T-cell (primary cell): ENCODE measurements around the gene SERPINA6. TPM values are rescaled to one million over a fixed set of nuclear protein-coding genes. Genes with fewer than 3 reads are reported as not detected.
A peak's percentile ranks its signal among the peaks of the same experiment; 100 is the strongest.

ENCODE experiments used
- ATAC-seq, 4 experiments: fragments of 200-7000 bp in 3 of 4; fragments of 150-1000 bp in 1 of 4; cut with Tn5 transposase; replicated peaks in 1 of 4; 1 replicate in 3 of 4; 2 replicates in 1 of 4; pipeline ENCODE4 v1.10.0; 2021; ENCODE audit warnings: moderate library complexity in 3 of 4, mild to moderate bottlenecking in 2 of 4, moderate number of reproducible peaks in 1 of 4
- CTCF ChIA-PET, 2 donors: fragments of 300-600 bp; sonication (Branson Sonifier 250); formaldehyde crosslinking; loops; one replicate each; lab custom pipeline; 2022; ENCODE audit warnings: antibody characterized with exemption in 2 of 2; lab: Charles Lee
- POLR2A ChIA-PET, 2 donors: fragments of 300-600 bp; sonication (Branson Sonifier 250); formaldehyde crosslinking; loops; one replicate each; lab custom pipeline; 2022; ENCODE audit warnings: antibody characterized with exemption in 2 of 2; lab: Charles Lee
- DNase-seq, 35 experiments: peaks; one replicate each; pipeline versions ENCODE4 v3.0.0 to v3.0.0-alpha.2; 2013 to 2023
- H3K27ac ChIP-seq: one replicate; pipeline ENCODE4 v1.5.1; 2013; ENCODE audit warnings: low read length
- H3K27me3 ChIP-seq, 2 experiments: replicated peaks in 1 of 2; 1 replicate in 1 of 2; 2 replicates in 1 of 2; pipeline versions ENCODE4 v1.6.1 to v1.7.0; 2013; ENCODE audit warnings: low read length in 1 of 2, mixed read lengths in 1 of 2; ENCODE audit not compliant: control insufficient read depth in 2 of 2, insufficient read depth in 2 of 2; ENCODE audit errors: extremely low read depth in 1 of 2
- H3K36me3 ChIP-seq, 2 donors: 1 replicate in 1 of 2; 2 replicates in 1 of 2; pipeline versions ENCODE4 v1.6.1 to v1.7.0; 2013; ENCODE audit warnings: low read length in 1 of 2; ENCODE audit not compliant: control insufficient read depth in 2 of 2, insufficient read depth in 1 of 2; ENCODE audit errors: extremely low read depth in 1 of 2
- H3K4me1 ChIP-seq, 2 experiments: 1 replicate in 1 of 2; 2 replicates in 1 of 2; pipeline versions ENCODE4 v1.6.1 to v1.7.0; 2013; ENCODE audit warnings: low read length in 2 of 2, mixed read lengths in 1 of 2; ENCODE audit not compliant: insufficient read depth in 2 of 2, control insufficient read depth in 1 of 2; ENCODE audit errors: extremely low read depth in 1 of 2
- H3K4me3 ChIP-seq, 2 donors: 1 replicate in 1 of 2; 2 replicates in 1 of 2; pipeline versions ENCODE4 v1.5.1 to v1.7.0; 2013; ENCODE audit warnings: mild to moderate bottlenecking in 2 of 2, low read length in 1 of 2, moderate library complexity in 1 of 2; ENCODE audit not compliant: control insufficient read depth in 1 of 2; ENCODE audit errors: extremely low read depth in 1 of 2
- H3K9me3 ChIP-seq: 2 replicates; pipeline ENCODE4 v1.7.0; 2013
- H3K27ac Mint-ChIP-seq, 2 donors: one replicate each; pipeline ENCODE4 v1.8.0; 2020 to 2021; ENCODE audit warnings: mild to moderate bottlenecking in 2 of 2, mixed read lengths in 2 of 2
- H3K27me3 Mint-ChIP-seq, 2 donors: one replicate each; pipeline ENCODE4 v1.8.0; 2021 to 2022; ENCODE audit warnings: mixed read lengths in 2 of 2
- H3K36me3 Mint-ChIP-seq: one replicate; pipeline ENCODE4 v1.8.0; 2021; ENCODE audit warnings: mixed read lengths
- H3K4me1 Mint-ChIP-seq, 3 donors: one replicate each; pipeline ENCODE4 v1.8.0; 2020 to 2022; ENCODE audit warnings: mixed read lengths in 3 of 3, mild to moderate bottlenecking in 1 of 3
- H3K4me3 Mint-ChIP-seq, 3 donors: one replicate each; pipeline ENCODE4 v1.8.0; 2020 to 2022; ENCODE audit warnings: mild to moderate bottlenecking in 3 of 3, mixed read lengths in 3 of 3, moderate library complexity in 3 of 3
- H3K9me3 Mint-ChIP-seq, 3 donors: one replicate each; pipeline ENCODE4 v1.8.0; 2020 to 2022; ENCODE audit warnings: mixed read lengths in 3 of 3
- WGBS: methylation state at CpG from one replicate; pipeline ENCODE4 v1.1.5; 2013; ENCODE audit warnings: missing lambda C conversion rate; ENCODE audit not compliant: insufficient coverage; 5-methylcytosine and 5-hydroxymethylcytosine counted together
- total RNA-seq, 35 experiments: library from RNA in 6 of 35; stranded (reverse) in 6 of 35; fragments of 120-200 nt in 1 of 35; gene quantifications; one replicate each; pipeline versions ENCODE4 v1.2.1 to v1.2.4 and lab custom pipeline; 2013 to 2026

SERPINA6 gene
- total RNA-seq, 5 donors from 2014 or later (not counting 1 experiment from before 2014, with no cell fraction given) = not detected

DNA sequence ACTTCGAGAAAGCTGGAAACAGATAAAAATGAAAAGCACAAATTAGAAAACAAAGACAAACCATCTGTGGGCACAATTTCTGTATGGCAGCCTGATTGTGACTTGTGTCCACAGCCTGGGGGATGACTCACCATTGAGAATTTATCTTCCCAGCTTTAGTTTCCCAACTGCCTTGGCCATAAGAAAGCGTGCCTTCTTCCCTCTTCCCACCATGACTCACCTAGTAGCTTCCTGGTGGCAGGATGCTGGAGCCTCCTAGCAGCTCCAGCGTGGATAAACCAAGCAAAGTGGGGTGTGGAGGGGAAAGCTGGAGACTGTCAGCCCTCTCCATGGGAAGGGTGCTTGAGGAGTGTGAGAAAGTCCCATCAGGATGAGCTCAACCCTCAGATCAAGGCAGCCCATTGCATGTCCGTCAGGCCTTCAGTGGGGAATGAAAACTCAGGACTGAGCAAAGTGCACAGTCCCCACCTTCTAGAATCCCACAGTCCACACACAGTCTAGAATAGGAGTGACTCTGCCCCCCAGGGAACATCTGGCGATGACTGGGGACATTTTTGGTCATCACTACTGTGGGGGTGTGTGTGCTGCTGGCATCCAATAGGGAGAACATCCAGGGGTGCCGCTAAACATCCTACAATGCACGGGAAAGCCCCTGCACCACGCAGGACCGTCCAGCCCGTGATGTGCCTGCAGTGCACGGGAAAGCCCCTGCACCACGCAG lies 22.4 kb upstream of the SERPINA6 start:
- Histone ChIP-seq H3K36me3 (no peaks in the 10 kb centered on the region), H3K4me3 (no peak overlapping the region), H3K4me1 (peaks cover 0 to 3% of the 10 kb centered on the region in 2 experiments), H3K27me3 (peaks cover 0 to 4% of the 10 kb centered on the region in 2 experiments), H3K9me3 (no peaks in the 10 kb centered on the region), H3K27ac (peak overlapping the region; percentile 48)
- no peak overlapping the region for H3K27ac Mint-ChIP-seq
- H3K4me3 Mint-ChIP-seq = no peak overlapping the region
- WGBS = 69% methylated on average over 7 of the region's 12 CpGs
- no peaks in the 10 kb centered on the region for H3K36me3 Mint-ChIP-seq
- ATAC-seq (peak in 1 of 4 experiments; percentile 71), DNase-seq (peak in 2 of 35 experiments; percentile 8 to 28)
- peaks cover 0 to 13% (median 0%) of the 10 kb centered on the region in 3 donors for H3K9me3 Mint-ChIP-seq
- H3K27me3 Mint-ChIP-seq = peaks cover 17 to 21% of the 10 kb centered on the region in 2 donors
- POLR2A ChIA-PET = no interaction called here
- CTCF ChIA-PET = no interaction called here
- H3K4me1 Mint-ChIP-seq = peaks cover 0 to 12% (median 3%) of the 10 kb centered on the region in 3 donors

- CTCF ChIA-PET = no interaction called here
- H3K36me3 Mint-ChIP-seq = no peaks in the 10 kb centered on the region
- peaks cover 0 to 12% (median 3%) of the 10 kb centered on the region in 3 donors for H3K4me1 Mint-ChIP-seq
- no peaks in the 10 kb centered on the region for H3K36me3 ChIP-seq
- peaks cover 20 to 24% of the 10 kb centered on the region in 2 donors for H3K27me3 Mint-ChIP-seq
- no peak overlapping the region for H3K27ac ChIP-seq
- H3K9me3 ChIP-seq = no peaks in the 10 kb centered on the region
- peaks cover 0 to 15% (median 0%) of the 10 kb centered on the region in 3 donors for H3K9me3 Mint-ChIP-seq
- 80% methylated on average over 2 of the region's 3 CpGs for WGBS
- peaks cover 0 to 4% of the 10 kb centered on the region in 2 experiments for H3K27me3 ChIP-seq
- ATAC-seq (no peak), DNase-seq (no peak)
- no peak overlapping the region for H3K4me3 Mint-ChIP-seq
- H3K4me1 ChIP-seq = peaks cover 0 to 3% of the 10 kb centered on the region in 2 experiments
- H3K4me3 ChIP-seq = no peak overlapping the region
- POLR2A ChIA-PET = no interaction called here
- H3K27ac Mint-ChIP-seq = no peak overlapping the region
Observed at GRCh38 chr14:94344389-94344788, 21.3 kb upstream of the SERPINA6 start.

- DNase-seq (no peak), ATAC-seq (no peak)
- no peak overlapping the region for H3K4me3 Mint-ChIP-seq
- ChIA-PET CTCF (no interaction called here), POLR2A (no interaction called here)
- Histone ChIP-seq H3K27ac (no peak overlapping the region), H3K9me3 (no peaks in the 10 kb centered on the region), H3K4me3 (no peak overlapping the region), H3K4me1 (peaks cover 0 to 3% of the 10 kb centered on the region in 2 experiments), H3K27me3 (peaks cover 0 to 4% of the 10 kb centered on the region in 2 experiments), H3K36me3 (no peaks in the 10 kb centered on the region)
- H3K4me1 Mint-ChIP-seq = peaks cover 0 to 12% (median 3%) of the 10 kb centered on the region in 3 donors
- peaks cover 26% of the 10 kb centered on the region in 2 donors for H3K27me3 Mint-ChIP-seq
- 76% methylated on average over 6 of the region's 8 CpGs for WGBS
- no peaks in the 10 kb centered on the region for H3K36me3 Mint-ChIP-seq
- H3K9me3 Mint-ChIP-seq = peaks cover 0 to 15% (median 0%) of the 10 kb centered on the region in 3 donors
- no peak overlapping the region for H3K27ac Mint-ChIP-seq
Observed at GRCh38 chr14:94343238-94344005, 20.3 kb upstream of the SERPINA6 start.

DNA sequence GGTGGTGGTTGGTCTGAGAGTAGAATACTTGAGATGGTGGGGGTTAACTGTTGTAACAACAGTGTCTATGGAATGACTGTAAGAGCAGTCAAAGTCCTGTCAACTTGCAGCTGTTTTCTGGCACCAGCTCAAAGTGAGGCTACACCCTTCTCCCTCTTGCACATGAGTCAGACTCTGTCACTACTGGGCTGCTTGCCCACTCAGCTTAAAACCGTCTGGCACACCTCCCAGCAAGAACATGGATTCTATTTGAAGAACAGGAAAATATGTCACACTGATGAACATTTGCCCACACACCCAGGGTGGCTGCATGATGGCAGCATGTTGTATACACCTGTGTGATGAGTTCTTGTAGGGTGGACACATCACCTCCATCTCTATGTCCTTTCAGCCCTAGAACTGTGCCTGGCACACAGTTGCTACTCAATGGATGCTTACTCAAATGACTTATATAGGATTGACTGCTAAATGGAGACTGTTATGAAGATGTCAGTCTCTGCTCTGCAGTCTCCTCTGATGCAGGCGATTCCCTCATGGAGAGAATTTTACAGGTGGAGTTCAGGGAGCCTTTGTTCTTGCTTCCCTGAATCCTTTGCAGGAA lies 19.3 kb upstream of the SERPINA6 start:
- DNase-seq (no peak), ATAC-seq (no peak)
- POLR2A ChIA-PET = no interaction called here
- Histone ChIP-seq H3K27me3 (peaks cover 0 to 4% of the 10 kb centered on the region in 2 experiments), H3K9me3 (no peaks in the 10 kb centered on the region), H3K4me3 (no peak overlapping the region), H3K27ac (no peak overlapping the region), H3K36me3 (no peaks in the 10 kb centered on the region), H3K4me1 (peaks cover 0 to 3% of the 10 kb centered on the region in 2 experiments)
- no CpG with 5 or more reads among the region's 2 CpGs for WGBS
- Mint-ChIP-seq H3K27me3 (peaks cover 26 to 28% of the 10 kb centered on the region in 2 donors), H3K4me1 (peaks cover 0 to 12% (median 3%) of the 10 kb centered on the region in 3 donors), H3K27ac (no peak overlapping the region), H3K9me3 (peaks cover 0 to 15% (median 0%) of the 10 kb centered on the region in 3 donors), H3K36me3 (no peaks in the 10 kb centered on the region), H3K4me3 (no peak overlapping the region)
- CTCF ChIA-PET = no interaction called here

GRCh38 chr14:94341656-94342333 lies 18.7 kb upstream of the SERPINA6 start:
- Histone ChIP-seq H3K4me3 (no peak overlapping the region), H3K9me3 (no peaks in the 10 kb centered on the region), H3K27me3 (peaks cover 0 to 4% of the 10 kb centered on the region in 2 experiments), H3K36me3 (no peaks in the 10 kb centered on the region), H3K4me1 (peaks cover 0 to 3% of the 10 kb centered on the region in 2 experiments), H3K27ac (no peak overlapping the region)
- Mint-ChIP-seq H3K4me3 (no peak overlapping the region), H3K27me3 (peaks cover 26 to 28% of the 10 kb centered on the region in 2 donors), H3K9me3 (peaks cover 0 to 15% (median 0%) of the 10 kb centered on the region in 3 donors), H3K27ac (no peak overlapping the region), H3K4me1 (peaks cover 0 to 10% (median 3%) of the 10 kb centered on the region in 3 donors), H3K36me3 (no peaks in the 10 kb centered on the region)
- WGBS = 36% methylated on average over 5 of the region's 5 CpGs
- ChIA-PET CTCF (no interaction called here), POLR2A (no interaction called here)
- ATAC-seq (no peak), DNase-seq (no peak)

GRCh38 chr14:94340533-94340932 lies 17.4 kb upstream of the SERPINA6 start:
- no peak for DNase-seq
- no peaks in the 10 kb centered on the region for H3K36me3 Mint-ChIP-seq
- ATAC-seq = no peak
- Histone ChIP-seq H3K4me3 (no peak overlapping the region), H3K9me3 (no peaks in the 10 kb centered on the region), H3K27me3 (peaks cover 0 to 4% of the 10 kb centered on the region in 2 experiments), H3K4me1 (peaks cover 0 to 3% of the 10 kb centered on the region in 2 experiments), H3K27ac (no peak overlapping the region), H3K36me3 (no peaks in the 10 kb centered on the region)
- CTCF ChIA-PET = no interaction called here
- no peak overlapping the region for H3K4me3 Mint-ChIP-seq
- POLR2A ChIA-PET = no interaction called here
- H3K9me3 Mint-ChIP-seq = peaks cover 0 to 15% (median 0%) of the 10 kb centered on the region in 3 donors
- H3K27me3 Mint-ChIP-seq = peaks cover 28 to 29% of the 10 kb centered on the region in 2 donors
- no peak overlapping the region for H3K27ac Mint-ChIP-seq
- H3K4me1 Mint-ChIP-seq = peaks cover 0 to 5% (median 0%) of the 10 kb centered on the region in 3 donors
